ENCODE results near the gene ELF2.
"Not testable (repeated sequence)": the region's sequence is repeated elsewhere in the genome, so short reads cannot be mapped to it uniquely, and the experiment has no call there.

The ELF2 gene

DNA sequence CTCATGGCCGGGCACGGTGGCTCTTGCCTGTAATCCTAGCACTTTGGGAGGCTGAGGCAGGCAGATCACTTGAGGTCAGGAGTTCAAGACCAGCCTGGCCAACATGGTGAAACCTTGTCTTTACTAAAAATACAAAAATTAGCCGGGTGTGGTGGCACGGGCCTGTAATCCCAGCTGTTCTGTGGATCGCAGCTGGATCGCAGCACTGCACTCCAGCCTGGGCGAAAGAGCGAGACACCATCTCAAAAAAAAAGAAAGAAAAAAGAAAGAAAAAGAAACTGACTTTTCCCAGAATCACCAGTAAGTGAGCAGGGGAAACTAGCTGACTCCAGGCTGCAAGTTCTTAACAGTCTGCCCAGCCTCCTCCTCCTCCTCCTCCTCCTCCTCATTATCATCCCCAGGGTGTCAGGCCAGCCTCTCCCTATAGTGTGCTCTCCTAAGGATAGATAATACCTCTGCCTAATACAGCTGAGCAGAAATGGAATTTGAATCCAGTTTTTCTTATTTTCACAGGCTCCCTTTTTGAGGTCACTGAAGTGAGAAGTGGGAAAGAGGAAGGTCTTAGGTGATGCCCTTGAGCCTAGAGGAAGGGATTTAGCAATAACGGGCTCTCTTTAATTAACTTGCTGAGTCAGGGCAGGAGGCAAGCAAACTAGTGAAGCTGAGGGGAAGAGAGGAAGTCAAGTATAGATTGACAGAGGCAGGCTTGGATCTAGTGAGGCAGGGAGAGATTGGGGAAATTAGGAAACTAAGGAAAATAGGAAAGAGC is 11.8 kb upstream of the ELF2 start:
- DNase-seq (ENCODE audit: low read depth in 3 of 3), result no peak

DNA sequence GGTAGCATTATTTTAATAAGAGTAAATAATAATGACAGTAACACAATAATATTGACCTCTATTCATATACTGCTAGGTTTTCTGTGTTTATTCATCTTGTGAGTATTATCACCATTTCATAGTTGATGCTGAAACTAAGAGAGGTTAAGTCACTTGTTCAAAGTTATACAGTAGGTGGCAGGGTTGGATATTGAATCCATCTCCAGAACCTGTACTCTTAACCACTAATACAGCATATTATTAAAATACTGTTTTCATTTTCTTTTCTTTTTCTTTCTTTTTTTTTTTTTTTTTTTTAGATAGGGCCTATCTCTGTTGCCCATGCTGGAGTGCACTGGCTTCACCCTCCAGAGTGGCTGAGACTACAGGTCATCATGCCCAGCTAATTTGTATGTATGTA is 7.1 kb upstream of the ELF2 start:
- no peak for DNase-seq (ENCODE audit: low read depth in 3 of 3)

DNA sequence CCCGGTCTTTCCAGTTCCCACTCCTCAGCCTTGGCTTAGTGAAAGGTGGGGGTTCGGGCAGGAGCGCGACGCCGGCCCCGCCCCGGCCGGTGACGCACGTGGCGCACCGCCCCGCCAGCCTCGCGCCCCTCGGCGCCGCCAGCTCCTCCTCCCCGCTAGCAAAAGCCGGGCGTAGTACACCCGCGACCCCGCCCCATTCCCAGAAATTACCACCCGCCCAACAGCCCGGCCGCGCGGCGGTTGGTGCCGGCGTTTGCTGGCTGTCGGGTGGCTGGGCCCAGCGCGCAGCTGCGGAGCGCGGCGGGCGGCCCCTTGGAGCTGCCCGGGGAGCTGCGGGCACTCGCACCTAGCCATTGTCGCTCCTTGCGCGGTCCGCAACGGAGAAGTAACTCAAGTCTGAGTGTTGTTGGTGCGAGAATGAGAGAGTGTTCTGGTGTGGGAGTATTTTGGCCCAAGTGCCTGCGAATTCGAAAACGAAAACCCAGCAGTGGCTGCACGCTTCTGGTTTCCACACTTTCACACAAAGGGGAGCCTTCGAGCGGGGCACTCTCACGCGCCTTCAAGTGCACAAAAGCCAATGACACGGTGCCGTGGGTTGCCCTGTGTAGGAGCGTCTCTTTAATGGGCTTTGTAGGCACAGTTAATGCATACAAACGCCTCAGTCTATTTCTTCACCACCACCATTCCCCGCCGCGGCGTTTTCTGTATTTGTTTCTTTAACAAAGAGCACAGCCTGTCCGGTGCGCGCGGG is 1.0 kb upstream of the ELF2 start:
- peak; percentile 77 to 91 (median 84) for DNase-seq (ENCODE audit: low read depth in 3 of 3)

DNA sequence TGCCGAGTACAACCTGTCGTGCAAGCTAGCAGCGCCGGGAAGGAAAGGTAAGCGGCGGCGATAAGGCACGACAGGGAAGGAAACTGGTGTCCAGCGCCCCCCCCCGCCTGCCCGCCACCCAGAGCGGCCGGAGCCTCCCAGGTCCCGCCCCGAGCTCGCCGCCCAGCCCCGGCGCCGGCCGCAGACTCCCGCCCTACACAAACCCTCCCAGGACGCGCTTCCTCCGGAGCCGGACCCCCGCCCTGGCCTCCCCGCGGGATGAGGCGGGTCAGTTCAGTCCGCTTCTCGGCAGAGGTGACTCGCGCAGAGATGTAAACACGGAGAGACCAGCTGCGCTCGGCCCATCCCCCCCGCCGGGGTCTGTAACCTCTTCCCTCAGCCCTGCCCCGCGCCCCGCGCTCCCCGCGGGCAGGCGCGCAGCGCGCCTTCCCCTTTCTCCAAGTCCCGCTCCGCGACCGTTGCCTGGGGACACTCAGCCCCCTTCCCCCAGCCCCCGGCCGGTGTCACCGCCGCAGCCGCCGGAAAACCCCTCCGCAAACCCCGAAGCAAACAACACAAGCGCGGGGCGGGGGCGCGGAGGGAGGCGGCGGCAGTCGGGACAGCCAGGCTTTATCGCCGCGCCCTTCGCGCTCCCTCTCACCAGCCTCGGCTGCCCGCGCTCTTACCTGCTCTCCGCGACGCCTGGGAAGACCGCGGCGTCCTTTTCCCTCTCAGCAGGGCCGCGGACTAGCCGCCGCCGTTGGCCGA is 543 bp downstream of the ELF2 start:
- DNase-seq (ENCODE audit: low read depth in 3 of 3), result peak; percentile 28 to 52 (median 36)

DNA sequence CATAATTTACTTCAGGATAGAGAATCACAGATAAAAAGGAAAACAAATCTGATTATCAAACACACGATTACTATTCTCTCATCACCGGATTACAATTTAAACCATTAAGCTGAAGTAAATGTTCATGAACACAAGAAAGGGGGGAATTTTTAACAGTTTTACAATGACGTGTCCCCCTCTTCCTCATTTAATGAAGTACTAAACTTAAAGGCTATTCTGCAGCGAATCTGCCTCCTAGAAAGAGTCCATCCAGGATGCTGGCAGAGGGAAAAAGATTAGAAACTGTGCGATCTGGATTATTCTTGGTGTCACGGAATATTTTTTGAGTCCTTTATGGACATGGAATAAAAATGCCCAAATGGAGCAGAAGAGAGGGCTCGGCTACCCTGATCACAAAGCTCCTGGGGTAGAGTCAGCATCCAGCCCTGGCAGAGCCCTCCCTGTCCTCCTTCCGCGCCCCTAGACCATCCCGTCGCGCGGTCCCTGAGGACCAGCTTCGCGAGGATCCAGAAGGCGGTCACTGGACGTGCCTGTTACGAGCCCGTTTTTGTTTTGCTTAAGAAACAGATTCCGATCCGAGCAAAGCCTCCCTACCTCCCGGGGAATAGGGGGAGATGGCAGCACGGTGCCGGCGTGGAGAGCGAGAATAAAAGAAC is 1.2 kb downstream of the ELF2 start:
- peak in 1 of 3 experiments; percentile 7 for DNase-seq (ENCODE audit: low read depth in 3 of 3)

DNA sequence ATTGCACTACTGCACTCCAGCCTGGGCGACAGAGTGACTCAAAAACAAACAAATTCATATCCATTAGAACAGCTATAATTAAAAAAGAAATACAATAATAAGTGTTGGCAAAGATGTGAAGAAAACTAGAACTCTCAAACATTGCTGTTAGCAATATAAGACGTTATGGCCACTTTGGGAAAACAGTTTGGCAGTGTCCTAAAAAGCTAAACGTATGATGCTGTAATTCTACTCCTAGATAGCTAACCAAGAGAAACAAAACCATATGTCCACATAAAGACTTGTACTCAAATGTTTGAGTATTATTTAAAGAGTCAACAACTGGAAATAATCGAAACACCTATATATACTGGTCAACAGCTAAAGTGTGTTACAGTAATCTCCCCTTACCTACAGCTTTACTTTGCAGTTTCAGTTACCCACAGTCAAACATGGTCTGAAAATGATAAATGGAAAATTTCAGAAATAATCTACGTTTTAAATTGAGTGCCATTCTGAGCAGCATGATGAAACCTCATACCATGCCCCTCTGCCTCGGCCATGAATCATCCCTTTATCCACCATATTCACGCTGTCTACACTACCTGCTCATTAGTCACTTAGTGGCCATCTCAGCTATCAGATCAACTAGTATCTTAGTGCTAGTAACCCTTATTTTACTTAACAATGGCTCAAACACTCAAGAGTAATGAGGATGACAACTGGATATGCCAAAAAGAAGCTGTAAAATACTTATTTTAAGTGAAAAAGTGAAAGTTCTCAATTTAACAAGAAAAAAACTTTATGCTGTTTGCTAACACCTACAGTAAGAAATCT is 4.9 kb downstream of the ELF2 start:
- peak in 1 of 3 experiments; percentile 13 for DNase-seq (ENCODE audit: low read depth in 3 of 3)

DNA sequence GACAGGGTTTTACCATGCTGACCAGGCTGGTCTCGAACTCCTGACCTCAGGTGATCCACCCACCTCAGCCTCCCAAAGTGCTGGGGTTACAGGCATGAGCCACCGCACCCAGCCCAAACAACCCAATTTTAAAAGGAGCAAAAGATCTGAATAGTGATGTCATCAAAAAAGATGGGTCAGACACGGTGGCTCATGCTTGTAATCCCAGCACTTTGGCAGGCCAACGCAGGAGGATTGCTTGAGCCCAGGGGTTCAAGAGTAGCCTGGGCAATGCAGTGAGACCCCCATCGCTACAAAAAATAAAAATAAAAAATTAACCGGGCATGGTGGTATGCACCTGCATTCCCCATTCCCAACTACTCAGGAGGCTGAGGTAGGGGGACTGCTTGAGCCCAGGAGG is 6.1 kb downstream of the ELF2 start:
- DNase-seq (ENCODE audit: low read depth in 3 of 3), result no peak

DNA sequence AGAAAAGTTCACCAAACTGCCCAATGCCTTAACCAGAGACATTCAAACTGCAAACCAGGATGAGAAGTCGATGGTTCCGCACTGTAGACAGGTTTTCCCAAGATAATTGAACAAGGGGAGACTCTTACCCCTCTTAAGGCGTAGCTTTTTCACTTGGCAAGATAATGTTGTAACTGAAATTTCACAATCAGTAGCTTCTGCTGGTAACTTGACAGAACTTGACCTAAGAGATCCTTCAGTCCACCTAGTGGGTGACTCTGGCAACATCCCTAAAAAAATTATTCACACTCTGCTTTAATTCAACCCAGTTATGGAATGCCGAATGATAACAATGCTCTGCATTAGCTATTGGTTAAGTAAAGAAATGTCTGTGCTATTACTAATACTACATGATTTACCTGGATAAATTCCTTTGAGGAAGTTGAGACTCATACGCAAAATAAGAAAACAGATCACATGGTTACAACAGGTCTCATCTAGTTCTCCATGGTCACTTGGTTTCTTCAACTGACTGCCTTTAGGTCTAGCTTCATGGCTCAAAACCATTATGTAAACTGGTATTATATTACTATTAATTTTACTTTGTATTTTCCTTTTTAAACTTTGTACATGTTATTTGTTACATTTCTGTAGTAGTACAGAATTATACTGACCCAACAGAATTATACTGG is 9.1 kb downstream of the ELF2 start:
- no peak for DNase-seq (ENCODE audit: low read depth in 3 of 3)

DNA sequence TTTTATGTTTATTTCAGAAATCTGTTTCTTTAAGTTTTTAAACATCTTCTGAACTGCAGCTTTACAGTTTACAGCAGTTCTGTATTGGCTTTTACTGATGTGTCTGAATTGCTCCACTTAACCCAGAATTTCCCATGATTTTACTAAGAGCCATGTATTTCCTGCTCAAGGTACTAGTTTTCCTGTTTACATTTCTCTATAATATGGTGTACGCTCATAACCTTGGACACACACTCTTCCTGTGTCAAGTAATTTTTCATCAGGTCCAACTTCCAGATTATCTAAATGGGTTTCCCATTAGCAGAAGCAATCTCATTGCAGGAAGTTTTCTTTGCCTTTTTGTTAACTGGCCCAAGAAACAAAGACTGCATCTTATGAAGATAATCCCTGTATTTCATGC is 12.3 kb downstream of the ELF2 start:
- DNase-seq (ENCODE audit: low read depth in 3 of 3), result no peak

DNA sequence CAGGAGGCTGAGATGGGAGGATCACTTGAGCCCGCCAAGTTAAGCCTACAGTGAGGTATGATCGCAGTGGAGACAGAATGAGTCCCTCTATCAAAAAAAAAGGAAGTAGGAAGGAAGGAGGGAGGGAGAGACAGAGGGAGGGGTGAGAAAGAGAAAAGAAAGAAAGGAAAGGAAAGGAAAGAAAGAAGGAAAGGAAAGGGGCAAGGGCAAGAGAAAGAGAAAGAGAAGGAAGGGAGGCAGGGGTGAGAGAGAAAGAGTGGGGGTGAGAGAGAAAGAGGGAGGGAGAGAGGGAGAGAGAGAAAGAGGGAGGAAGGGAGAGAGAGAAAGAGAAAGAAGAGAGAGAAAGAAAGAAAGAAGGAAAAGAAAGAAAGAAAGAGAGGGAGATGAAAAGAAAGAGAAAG is 13.2 kb downstream of the ELF2 start:
- no peak for DNase-seq (ENCODE audit: low read depth in 3 of 3)

DNA sequence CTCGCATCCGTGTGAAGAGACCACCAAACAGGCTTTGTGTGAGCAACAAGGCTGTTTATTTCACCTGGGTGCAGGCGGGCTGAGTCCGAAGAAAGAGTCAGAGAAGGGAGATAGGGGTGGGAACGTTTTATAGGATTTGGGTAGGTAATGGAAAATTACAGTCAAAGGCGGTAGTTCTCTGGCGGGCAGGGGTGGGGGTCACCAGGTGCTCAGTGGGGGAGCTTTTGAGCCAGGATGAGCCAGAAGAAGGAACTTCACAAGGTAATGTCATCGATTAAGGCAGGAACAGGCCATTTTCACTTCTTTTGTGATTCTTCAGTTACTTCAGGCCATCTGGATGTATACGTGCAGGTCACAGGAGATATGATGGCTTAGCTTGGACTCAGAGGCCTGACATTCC is 19.0 kb downstream of the ELF2 start:
- not testable (repeated sequence) for DNase-seq (ENCODE audit: low read depth in 3 of 3)

DNA sequence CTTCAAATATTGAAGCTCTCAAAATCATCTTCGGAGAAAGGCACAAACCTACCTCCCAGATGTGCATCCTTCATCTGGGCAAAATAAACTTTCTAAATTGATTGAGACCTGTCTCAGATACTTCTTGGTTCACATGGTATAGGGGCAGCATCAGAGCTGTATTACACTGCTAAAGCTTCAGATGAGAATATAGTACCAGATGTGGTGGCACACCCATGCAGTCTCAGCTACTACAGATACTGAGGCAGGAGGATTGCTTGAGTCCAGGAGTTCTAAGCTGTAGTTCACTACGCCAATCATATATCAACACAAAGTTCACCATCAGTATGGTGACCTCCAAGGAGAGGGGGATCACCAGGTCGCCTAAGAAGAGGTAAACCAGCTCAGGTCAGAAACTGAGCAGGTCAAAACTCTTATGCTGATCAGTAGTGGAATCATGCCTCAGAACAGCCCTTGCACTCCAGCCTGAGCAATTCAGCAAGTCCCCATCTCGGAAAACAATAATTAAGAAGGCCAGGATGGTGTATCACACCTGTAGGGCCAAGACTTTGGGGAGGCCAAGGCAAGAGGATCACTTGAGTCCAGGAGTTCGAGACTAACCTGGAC is 22.0 kb downstream of the ELF2 start:
- no peak for DNase-seq (ENCODE audit: low read depth in 3 of 3)

DNA sequence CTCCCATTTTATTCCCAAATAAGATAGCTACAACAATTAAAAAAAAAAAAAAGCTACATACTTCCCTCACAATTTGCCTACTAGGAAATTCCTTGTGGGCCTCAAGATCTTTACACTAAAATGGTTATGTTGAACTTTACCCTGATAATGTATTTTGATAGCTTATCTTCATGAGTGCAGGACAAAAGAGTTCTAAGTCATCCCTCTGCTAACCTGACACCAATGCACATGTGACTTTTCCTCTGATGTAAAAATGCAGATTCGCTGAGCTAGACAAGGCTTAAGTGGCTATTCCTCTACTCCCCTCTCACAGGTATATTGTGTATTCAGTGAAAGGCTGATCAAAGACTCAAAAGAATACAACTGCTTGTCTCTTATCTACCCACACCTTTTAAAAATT is 22.5 kb downstream of the ELF2 start:
- no peak for DNase-seq (ENCODE audit: low read depth in 3 of 3)

DNA sequence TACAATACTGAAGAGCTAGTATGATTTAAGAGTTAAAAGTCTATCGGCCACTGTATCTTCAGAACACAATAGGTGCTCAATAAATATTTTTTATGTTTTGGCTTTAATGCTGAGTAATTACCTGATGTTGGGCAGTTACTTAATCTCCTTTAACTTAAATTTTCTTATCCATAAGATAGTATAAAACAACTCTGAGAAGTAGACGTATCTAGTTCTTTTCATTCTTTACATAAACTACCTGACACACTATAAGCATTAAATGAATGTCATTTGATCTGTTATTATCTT is 22.9 kb downstream of the ELF2 start:
- no peak for DNase-seq (ENCODE audit: low read depth in 3 of 3)

DNA sequence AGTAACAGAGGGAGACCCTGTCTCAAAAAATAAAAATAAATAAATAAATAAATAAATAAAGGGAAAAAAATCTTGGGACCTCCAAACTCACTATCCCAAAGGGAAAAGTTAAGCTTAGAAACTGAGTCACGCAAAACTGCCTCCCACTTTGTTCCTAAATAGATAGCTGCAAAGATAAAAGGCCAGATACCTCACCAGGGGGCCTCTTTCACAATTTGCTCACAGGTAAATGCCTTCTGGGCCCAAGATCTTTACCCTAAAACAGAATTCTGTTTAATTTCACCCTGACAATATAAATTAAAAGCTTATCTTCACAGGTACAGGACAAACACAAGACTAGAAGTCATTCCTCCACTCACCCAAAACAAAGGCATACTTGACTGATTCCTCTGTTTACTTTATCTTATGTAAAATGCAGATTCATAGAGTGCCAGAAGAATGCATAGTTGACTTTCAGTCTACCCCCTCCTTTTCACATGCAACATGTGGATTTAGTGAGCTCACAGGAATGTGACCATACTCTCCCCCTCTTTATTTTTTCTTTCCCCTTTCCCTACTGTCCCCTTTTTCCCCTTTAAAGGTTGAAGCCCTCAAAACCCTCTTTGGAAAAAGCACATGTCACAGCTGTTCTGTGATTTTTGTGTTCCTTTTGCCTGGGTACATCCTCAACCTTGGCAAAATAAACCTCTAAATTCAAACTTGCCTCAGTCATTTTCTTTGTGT is 23.4 kb downstream of the ELF2 start:
- no peak for DNase-seq (ENCODE audit: low read depth in 3 of 3)

DNA sequence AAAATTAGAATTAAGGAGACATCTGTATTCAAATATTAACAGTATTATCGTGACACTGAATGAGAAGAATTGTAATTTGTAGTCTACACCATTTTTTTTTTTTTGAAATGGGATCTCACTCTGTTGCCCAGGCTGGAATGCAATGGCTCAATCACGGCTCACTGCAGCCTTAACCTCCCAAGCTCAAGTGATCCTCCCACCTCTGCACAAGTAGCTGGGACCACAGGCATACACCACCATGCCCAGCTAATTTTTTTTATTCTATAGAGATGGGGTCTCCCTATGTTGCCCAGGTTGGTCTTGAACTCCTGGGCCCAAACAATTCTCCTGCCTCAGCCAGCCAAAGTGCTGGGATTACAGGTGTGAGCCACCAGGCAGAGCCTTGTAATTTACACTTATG is 24.8 kb downstream of the ELF2 start:
- no peak for DNase-seq (ENCODE audit: low read depth in 3 of 3)

DNA sequence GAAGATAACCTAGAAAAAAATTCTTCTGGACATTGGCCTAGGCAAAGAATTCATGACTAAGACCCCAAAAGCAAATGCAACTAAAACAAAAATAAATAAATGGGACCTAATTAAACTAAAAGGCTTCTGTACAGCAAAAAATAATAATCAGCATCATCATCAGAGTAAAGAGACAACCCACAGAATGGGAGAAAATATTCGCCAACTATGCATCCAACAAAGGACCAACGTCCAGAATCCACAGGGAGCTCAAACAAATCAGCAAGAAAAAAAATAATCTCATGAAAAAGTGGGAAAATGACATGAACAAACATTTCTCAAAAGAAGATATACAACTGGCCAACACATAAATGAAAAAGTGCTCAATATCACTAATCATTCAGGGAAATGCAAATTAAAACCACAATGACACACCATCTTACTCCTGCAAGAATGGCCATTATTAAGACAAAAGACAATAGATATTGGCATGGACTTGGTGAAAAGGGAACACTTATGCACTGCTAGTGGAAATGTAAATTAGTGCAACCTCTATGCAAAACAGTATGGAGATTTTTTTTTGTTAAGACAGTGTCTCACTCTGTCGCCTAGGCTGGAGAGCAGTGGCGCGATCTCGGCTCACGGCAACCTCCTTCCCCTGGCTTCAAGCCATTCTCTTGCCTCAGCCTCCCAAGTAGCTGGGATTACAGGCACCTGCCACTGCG is 29.9 kb downstream of the ELF2 start:
- no peak for DNase-seq (ENCODE audit: low read depth in 3 of 3)

DNA sequence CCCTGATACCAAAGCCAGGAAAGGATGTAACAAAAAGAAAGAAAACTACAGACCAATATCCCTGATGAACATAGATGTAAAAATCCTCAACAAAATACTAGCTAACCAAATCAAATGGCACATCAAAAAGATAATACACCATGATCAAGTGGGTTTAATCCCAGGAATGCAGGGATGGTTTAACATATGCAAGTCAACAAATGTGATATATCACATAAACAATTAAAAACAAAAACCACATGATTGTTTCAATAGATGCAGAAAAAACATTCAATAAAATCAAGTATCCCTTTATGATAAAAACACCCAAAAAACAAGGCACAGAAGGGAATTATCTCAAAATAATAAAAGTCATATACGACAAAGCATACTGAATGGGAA is 31.5 kb downstream of the ELF2 start:
- no peak for DNase-seq (ENCODE audit: low read depth in 3 of 3)

DNA sequence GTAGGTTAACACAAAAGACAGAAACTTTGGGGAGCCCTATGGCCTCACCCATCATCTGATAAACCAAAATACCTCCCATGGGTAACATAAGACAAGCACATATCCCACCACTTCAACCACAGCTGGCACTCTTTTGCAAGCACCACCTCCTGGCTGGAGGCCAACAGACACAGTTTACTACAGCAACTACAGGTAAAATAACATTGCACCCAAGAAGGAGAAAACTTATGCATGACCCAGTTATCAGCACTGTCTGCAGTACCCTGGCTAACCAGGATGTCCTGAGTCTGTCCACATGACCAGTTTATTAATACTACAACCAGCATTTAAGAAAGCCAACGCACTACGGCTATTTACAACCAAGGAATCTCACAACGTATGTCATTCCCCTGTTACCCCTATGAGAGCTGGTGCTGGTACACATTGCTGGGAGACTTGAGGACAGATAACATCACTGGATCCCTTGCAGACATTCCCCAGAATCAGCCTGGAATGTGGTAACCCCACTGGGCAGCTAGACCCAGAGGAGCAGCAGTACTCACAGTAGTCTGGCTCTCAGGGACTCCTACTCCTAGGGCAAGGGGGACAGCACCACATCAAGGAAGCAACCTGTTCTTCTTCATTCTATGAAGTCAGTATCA is 32.0 kb downstream of the ELF2 start:
- DNase-seq (ENCODE audit: low read depth in 3 of 3), result no peak
